HPDE6-E6E7 (cell line): ENCODE measurements around the gene THRB.

Experiments used
- DNase-seq: peaks from one replicate; pipeline ENCODE4 v3.0.0; 2011; ENCODE audit warnings: missing footprints; ENCODE audit errors: extremely low spot score

THRB gene

DNA sequence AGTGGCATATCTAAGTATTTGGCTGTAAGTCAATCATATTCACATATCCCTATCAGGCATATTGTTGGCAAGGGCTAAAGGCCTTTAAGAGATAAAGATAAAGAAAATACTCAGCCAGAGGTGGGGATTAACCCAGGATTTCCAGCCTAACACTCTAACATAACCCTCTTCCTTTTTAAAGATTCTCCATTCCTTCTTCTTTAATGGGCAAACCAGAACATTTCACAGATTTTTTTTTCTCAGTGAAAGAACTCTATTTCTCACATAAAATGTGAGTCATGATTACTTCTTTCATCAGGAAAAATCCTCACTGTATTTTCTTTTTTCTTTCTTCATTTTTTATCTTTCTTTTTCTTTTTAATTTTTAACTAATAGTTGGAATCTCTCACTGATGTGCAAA lies 349.2 kb downstream of the THRB start:
- no peak for DNase-seq

DNA sequence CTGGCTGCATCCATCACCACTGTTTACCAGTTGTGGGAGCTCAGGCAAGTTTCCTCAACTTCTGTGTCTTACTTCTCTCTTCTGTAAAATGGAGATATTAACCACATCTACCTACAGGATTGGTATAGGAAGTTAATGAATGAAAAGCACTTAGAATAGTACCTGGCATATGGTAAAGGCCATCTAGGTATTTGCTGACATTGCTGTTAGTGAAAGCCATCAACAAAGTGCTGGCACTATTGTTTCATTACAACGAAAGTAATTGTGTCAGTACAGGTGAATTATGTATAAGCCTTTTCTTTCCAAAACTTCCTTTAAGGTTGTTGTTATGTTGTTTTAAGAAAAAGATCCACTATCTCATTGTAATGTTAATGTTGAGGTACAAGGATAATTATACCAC lies 352.5 kb downstream of the THRB start:
- DNase-seq: no peak

DNA sequence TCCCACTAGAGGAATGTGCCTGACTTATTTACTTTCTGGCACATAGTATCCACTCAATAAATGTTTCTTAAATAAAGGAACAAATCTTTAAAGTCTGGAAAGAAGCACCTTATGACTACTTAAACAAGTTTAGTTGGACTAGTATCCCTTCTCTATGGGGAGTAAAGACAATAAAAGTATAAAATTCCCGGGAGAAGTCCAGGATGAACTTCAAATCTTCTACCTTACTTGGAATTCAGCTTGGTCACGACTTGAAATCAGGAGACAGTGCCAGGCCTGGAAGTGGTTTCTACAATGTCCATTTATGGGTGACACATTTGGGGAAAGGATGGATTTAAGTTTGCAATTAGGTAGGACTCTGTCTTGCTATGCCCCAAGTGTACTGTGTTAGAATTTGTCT lies 353.1 kb downstream of the THRB start:
- DNase-seq: no peak

DNA sequence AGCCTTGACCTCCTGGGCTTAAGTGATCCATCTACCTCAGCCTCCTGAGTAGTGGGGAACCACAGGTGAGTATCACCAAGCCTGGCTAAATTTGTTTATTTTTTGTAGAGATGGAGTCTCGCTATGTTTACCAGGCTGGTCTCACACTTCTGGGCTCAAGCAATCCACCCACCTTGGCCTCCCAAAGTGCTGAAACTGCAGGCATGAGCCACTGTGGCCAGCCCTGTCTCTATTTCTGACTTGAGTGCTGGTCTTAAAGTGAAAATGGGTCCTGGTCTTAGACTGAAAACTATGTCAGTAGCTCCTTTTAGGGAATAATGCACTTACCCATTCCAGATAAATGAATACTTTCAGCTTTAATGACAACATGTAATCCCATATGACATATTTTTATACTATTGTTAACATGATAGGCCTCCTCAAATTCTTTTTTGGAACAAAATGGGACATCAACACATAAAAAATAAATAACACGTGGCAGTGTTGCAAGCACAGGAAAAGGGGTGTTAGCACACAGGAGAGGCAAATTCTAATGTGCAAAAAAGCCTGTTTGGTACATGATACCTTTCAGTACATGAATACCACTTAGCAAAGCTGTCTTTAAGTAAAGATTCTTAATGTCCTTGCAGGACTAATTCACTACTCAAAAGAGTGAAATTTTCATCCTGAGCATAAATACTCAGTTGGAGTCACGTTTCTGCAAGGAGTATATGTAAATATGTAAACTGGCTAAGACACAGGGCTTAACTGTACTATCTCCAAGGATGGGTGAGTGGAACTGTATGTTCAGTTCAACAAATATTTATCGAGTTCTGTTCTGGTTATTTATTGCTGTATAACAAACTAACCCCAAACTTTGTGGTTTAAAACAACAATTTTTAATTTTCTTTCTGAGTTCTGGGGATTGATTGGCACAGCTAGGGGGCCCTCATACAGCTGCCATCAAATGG lies 354.9 kb downstream of the THRB start:
- DNase-seq: no peak

DNA sequence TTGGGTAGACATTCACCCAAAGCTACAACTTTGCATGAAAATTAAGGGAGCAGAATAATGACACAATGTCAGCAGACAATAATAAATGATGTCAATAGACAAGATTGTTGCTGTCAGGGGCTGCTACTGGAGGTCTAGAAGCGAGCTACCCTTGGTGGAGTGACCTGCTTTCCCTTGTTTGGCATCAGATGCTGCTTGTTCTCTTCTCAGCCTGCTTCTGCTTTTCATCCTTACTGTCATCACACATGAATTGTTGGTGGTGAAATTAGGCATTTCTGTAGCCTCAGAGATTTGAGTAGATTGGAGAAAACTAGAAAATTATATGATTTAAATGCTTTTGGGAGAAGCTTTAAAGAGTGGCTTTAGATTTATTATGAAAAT lies 355.8 kb downstream of the THRB start:
- no peak for DNase-seq

DNA sequence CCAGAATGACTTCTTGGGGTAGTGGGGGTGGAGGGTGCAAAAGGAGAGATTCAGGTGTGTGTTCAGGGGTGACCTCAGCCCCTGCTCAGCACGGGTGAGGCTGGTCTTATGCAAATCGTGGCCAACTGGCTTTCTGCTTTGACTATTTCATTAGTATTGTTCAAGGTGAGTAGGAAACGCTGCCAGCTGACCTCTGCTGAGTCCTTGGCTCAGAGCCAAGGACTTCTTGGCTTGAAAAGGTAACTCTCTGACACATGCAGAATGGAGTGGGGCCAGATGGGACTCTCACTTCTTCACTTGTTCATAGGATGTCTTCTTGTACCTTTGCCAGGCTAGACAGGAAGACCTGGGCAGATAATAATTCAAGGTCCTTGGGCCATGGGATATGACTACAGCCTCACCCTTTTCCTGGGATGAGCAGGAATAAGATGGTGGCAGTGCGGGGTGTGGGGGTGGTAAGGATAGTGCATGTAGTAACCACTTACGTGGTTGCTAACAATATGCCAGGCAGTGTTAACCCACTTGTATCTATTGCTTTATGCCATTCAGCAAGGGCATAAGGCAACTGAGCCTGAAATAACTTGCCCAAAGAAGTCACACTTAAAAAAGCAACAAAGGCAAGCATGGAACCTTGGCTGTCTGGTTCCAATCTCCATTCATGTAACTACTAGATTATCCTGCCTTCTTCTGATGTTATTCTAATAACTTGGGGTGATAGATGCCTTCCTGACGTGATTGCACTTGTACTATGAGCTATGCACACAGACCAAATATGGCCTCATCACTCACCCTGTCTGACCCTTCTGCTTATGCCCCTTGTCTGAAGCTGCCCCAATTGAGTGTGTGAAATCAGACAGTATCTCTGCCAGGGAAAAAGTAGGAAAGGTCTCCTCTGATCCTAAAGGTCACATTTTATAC lies 356.4 kb downstream of the THRB start:
- no peak for DNase-seq

DNA sequence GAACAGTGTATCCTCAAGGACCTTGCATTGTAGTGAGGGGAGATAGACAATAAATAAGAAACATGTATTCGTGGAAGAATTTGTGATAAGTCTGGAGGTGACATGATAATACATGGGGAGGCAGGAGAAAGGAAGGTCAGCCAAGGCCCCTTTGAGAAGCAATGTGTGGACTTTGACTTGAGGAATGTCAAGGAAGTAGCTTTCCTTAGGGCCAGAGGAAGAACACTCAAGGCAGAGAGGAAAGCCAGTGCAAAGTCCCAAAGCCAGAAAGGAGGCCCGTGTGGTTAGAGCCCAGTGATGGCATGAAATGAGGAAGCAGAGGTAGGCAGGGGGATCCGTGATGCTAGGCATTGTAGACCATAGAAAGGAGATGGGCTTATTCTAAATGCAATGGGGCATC lies 357.3 kb downstream of the THRB start:
- no peak for DNase-seq

DNA sequence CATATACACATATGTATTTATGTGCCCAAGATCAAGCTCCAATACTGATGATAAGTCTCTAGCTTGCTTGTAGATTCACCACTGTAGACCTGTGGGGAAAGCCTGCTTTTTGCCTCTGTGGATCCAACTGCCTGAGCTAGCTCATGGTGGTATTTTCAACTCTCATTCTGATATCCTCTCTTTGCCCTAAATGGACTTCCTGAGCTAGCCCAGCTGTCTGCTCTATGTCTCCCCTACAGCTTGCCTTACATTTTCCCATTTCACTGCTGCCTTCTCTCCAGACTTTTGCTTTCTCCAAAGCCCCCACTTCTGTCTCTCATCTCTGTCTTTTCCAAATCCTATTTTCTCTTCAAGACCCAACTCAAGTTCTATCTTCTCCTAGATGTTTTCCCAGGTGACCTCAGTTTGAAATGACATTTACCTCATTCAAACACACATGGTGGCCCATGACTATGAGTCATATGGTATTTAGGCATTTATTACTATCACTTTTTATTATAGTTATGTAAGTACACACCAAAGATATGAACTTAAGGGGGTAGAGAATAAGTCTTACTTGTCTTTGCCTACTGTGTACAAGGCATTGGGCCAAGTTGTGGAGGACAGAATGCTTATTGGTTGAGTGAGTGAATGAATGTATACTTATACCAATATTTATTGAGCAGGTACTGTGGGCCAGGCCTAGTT lies 357.9 kb downstream of the THRB start:
- no peak for DNase-seq

DNA sequence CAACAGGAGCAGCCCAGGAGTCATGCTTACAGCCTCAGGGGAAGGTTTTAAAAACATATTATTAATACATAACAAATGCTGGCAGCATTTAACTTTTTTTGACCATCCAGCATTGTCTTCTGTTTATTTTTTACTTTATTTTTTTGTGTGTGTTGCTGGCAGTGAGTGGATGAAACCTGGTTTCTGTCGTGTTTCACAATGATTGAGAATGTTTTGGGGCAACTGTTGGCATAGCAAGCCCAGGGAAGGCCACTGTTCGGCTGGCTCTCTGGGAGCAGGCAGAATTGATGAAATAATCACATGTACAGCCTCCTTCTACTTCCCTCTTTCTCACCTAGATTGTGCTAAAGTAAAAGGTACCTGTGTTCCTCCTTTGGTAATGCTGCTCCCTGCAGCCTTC lies 359.4 kb downstream of the THRB start:
- DNase-seq: no peak

DNA sequence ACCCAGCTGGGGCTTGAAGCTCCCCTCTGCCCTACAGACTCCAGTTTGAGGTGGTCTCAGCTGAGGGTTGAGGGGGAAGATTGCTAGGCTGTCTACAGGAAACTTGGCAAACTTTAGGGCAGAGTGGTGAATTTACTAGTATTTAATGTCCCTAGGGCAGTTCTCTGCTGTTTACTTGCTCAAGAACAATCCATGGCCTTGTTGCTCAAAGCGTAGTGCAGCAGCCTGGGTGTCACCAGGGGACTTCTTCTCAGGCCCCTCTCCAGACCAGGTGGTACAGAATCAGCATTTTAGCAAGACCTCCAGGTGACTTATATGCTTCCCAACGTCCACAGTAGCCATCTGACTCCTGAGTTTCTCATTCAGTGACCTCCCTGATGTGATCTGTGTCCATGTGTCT lies 360.7 kb downstream of the THRB start:
- DNase-seq: no peak

DNA sequence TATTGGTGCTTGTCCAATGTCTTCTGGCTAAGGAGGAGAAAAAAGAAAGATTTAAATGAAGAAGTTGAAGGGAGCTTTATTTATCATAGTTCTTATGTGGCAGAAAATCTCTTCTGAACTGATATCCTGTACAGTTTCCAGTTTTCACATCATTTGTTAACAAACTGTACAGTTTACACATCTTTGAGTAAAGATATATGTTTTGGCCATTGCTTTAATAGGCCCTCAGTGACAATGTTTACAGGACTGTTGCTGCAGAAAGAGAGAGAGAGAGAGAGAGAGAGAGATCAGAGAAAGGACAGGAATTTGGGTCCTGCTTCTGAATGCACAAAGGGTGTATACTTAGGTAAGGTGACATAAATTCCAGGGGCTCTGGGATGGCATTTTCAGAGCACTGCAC lies 361.2 kb downstream of the THRB start:
- DNase-seq: no peak

DNA sequence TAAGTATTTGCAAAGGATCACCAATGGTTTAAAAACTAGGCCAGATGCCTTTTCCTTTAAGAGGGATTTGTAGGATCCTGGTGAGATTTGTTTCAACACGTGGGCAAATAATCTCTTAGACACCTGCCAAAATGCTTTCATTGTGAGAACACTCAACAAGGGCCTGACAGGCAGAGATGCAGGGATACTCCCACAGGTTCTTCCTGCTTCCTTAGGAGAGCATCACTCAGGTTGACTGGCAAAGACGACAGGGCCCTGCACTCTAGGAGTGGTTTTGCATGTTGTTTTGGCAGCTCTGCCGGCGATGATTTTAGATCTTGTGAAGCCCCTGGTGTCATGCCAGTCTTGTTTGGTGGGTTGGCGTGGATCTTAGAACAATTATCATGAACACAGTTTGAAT lies 365.1 kb downstream of the THRB start:
- DNase-seq: no peak

DNA sequence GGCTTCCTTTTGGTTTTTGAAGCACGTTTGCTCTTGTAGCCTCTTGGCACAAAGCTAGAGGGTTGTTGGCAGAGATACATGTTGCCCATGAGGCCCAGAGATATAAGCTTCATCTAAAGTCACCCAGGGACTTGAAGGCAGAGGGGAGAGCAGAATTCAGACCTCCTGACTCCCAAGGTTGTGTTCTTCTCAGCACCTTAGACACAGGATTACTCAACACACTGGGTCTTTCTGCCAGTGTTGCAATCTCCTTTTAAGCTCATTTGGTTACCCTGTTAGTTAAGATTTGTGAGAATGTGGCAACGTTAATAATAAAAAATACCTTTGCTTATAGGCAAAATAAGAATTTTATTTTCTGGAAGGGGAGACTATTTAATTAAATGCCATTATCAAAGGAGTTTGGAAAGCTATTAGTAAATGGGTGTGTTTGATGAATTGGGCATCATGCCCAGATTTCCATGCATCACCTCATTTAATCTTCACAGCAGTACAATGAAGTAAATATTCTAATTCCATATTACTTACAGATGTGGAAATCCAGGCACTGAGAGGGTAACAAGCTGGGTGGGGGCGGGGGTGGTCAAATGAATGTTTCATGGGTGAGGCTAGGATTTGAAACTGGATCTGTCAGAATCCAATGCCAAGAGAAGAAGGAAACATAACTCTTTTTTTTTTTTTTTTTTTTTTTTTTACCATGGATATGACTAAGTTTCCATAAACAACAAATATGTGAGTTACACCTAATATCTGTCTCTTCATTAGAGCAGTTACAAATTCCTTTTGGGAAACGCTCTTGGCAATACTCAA lies 366.2 kb downstream of the THRB start:
- DNase-seq: no peak

DNA sequence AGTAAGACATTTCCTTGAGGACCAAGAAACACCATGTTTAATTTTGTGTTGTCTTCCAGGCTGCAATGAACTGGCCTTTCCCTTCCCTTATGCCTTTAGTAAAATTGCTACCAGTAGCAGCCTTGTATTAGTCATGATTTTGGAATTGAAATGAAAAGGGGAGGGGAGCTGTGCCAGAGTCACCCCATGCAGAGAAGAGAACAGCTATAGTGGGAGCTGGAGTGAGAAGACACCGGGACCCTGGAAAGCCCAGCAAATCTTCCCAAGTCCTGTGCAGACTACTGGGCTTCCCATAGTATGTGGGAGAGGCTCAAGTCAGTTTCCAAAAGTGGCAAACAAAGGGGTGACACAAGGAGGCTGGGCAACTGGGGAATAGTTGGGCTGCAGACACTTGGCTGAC lies 371.1 kb downstream of the THRB start:
- DNase-seq: no peak

DNA sequence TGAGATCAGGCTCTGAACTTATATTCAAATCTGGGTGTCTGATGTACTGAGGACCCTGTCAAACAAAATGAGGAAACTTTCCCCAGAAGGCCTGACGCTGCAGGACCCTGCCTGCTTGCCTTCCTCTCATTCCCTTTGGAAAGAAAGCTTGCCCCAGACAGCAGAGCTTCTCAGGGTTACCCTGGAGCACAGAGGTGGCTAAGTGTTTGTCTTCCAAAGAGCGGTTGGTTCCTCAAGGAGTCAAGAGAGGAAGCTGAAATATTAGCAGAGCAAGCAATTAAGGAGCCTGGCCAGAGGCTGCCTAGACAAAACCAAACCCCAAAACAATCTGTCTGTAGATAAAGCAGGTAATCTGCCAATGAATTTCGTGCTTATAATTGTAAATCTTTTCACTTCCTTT lies 374.2 kb downstream of the THRB start:
- DNase-seq: no peak

DNA sequence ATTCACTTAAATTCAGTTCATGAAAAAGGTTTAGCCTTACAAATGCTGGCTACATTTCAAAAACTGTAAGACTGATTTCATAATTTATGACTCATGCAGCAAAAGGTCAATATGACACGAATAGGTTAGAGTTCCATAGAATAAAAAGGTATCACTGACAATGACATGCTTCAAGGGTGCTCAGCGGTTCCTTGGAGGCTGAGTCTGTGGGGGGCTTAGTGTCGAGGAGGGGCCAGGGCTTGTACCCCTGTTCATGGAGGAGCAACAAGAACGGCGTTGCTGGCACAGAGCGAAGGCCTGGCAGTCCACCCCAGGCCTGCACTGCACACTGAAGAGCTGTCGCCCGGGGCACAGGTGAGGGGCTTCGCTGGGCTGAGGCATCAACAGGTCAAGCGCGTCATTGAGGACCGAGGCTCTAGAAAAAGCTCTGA lies 375.3 kb downstream of the THRB start:
- DNase-seq: peak; percentile 9

DNA sequence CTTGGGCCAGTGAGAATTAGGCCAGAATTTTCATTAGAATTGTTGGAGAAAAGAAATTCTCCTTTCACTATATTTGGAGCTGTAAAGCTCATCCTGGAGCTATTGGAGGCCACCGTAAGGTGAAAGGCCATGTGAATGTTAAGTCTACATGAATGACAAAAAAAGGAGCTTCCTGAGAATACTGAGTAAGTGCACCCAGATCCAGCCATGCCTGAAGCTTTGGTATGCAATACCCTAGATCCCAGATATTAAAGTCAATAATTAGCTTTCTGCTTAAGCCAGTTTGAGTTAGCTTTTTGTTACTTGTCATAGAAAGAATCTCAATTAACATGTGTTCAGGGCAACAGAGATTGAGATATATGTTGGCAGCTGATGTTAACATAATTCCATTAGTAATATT lies 377.1 kb downstream of the THRB start:
- no peak for DNase-seq

DNA sequence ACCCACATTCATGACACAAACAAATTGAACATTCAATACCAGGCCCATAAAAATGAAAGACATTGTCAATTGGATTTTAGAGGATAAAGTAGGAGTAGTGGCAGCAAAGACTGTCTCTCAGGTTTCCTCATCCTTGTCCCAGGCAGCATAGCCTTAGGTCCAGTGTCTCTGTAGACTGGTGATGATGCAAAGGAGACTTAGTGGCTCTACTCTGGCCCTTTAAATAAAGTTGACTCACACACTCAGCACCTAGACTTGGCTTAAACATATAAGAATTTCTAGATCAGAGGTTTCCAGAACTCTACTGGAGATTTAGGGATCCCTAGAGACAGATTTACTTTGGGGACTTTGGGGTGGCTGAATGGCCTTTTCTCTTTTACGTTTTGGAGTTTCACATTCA lies 382.9 kb downstream of the THRB start:
- DNase-seq: no peak

DNA sequence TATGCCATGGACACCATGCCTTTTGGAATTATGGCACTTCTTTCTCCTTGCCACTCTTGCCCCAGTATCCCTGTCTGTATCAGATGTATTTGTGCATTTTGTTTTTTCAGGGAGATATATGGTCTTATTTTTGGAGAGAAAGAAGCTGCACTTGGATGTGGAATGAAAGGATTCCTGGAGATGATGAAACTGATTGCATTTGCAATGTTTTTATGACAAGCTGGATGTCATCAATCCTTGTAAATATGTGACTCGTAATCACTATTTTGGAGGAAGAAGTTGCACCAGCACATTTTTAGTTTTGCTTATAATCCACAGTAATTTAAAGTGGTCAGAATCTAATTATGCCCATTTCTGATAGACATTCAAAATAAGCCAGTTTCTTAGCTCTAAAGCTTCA lies 384.6 kb downstream of the THRB start:
- DNase-seq: no peak

DNA sequence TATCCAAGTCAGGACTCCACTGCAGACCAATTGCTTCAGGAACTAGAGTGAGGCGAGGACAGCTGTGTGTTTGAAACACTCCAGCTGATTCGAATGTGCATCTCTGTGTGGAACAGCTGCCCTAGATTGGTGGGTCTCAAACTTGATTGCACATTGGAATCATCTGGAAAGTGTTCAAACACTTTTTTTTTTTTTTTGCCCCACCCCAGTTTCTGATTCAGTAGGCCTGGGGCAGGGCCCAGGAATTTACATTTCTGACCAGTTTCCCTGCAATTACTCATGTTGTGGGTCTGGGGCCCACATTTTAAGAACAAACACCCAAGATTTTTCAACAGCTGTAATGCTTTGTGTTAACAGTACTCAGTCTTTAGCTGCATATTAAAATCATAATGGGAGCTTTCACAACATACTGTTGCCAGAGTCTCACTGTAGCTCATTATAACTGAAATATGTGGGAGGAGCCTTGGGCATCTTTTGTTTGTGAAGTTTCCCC lies 392.9 kb downstream of the THRB start:
- DNase-seq: no peak
